ENCODE data around the gene ADGRL3.
"Not testable (repeated sequence)": the region's sequence is repeated elsewhere in the genome, so short reads cannot be mapped to it uniquely, and the experiment has no call there.

Gene ADGRL3

GRCh38 chr4:61933527-61933926 is 733.4 kb downstream of the ADGRL3 start:
- in situ Hi-C loops (cut with HindIII; ENCODE audit: low sequenced_read_pairs): no loop called here

DNA sequence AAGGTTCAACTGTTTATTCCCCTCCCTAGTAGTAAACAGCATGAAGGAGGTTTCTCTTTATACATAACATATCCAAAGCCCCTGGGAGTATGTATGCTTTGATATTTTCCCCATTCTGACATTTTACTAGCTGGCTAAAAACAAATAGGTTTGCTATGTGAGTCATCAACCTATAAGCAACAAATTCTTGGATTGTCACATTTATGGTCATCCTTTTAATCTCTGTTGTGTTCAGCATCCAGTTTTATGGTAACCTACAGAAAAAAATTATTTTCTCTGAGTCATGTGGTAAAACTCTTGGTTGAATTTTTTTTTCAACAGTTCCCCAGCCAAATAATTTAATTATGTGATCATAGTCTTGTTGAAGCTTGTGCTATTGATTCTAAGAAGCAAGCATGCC is 734.1 kb downstream of the ADGRL3 start:
- in situ Hi-C loops (cut with HindIII; ENCODE audit: low sequenced_read_pairs): no loop called here

GRCh38 chr4:61938250-61938846 is 738.2 kb downstream of the ADGRL3 start:
- in situ Hi-C loops (cut with HindIII; ENCODE audit: low sequenced_read_pairs): no loop called here

DNA sequence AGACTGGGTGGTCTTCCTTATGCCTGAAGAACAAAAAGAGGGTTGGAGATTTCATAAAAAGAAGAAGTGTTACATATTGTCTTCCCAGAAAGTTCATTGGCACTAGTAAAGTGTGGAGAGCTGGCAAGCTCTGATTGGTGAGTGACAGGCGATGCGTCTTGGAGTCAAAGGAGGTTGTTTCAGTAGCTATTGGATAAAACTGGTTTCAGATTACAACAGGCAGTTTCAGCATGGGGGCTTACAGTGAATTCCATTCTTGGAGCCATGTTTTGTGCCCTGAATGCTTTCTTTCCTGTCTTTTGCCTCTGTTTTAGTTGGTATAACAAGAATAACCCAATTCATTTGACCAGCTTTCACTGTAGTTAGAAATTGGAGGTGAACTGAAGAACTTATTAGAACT is 750.5 kb downstream of the ADGRL3 start:
- in situ Hi-C loops (cut with HindIII; ENCODE audit: low sequenced_read_pairs): no loop called here

GRCh38 chr4:61953386-61953785 is 753.3 kb downstream of the ADGRL3 start:
- in situ Hi-C loops (cut with HindIII; ENCODE audit: low sequenced_read_pairs): no loop called here

DNA sequence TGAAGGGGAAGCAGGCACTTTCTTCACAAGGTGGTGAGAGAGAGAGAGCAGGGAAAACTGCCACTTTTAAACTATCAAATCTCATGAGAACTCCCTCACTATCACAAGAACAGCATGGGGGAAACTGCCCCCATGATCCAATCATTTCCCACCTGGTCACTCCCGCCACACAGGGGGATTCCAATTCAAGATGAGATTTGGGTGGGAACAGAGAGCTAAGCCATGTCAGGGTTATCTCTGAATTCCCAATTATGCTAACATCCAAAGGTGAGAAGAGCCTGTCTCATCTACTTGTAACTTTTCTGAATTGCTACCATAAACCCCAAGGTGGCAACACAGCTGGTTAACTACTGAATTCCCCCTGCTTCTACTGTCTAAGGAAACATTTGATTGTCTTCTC is 758.5 kb downstream of the ADGRL3 start:
- in situ Hi-C loops (cut with HindIII; ENCODE audit: low sequenced_read_pairs): no loop called here

DNA sequence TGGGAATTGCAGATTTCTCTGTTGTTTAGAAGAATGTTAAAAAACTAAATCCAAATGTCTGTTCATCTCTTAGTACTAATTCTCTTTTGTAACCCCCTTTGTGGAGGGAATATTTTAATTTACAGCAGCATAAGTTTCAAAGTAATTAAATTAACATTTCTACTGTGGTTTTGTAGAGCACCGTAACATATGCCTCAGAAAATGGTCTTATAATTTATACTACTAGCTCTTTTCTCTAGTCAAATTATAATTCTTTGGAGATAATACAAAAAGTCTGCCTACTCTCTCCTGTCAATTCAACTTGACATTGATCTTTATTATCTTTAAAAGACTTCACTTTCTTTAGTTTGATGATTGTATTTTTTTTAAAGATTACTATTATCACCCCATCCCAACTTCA is 759.0 kb downstream of the ADGRL3 start:
- in situ Hi-C loops (cut with HindIII; ENCODE audit: low sequenced_read_pairs): no loop called here

- in situ Hi-C loops (cut with HindIII; ENCODE audit: low sequenced_read_pairs): no loop called here
Measured at GRCh38 chr4:61984260-61984909, 784.3 kb downstream of the ADGRL3 start.

GRCh38 chr4:61985426-61985825 is 785.3 kb downstream of the ADGRL3 start:
- in situ Hi-C loops (cut with HindIII; ENCODE audit: low sequenced_read_pairs): no loop called here

GRCh38 chr4:61986929-61987328 is 786.8 kb downstream of the ADGRL3 start:
- in situ Hi-C loops (cut with HindIII; ENCODE audit: low sequenced_read_pairs): not testable (repeated sequence)

GRCh38 chr4:61992351-61992750 is 792.2 kb downstream of the ADGRL3 start:
- in situ Hi-C loops (cut with HindIII; ENCODE audit: low sequenced_read_pairs): no loop called here

DNA sequence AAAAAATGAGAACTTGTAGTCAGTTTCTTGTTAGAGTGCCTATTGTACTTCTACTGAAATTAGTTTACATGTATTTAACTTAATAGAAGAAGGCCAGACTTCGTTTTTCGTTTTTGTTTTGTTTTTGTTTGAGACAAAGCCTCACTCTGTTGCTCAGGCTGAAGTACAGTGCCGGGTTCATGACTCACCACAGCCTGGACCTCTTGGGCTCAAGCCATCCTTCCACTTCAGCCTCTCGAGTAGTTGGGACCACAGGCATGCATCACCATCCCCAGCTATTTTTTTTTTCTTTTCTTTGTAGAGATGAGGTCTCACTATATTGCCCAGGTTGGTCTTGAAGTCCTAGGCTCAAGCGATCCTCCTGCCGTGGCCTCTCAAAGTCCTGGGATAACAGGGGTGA is 793.9 kb downstream of the ADGRL3 start:
- in situ Hi-C loops (cut with HindIII; ENCODE audit: low sequenced_read_pairs): no loop called here

DNA sequence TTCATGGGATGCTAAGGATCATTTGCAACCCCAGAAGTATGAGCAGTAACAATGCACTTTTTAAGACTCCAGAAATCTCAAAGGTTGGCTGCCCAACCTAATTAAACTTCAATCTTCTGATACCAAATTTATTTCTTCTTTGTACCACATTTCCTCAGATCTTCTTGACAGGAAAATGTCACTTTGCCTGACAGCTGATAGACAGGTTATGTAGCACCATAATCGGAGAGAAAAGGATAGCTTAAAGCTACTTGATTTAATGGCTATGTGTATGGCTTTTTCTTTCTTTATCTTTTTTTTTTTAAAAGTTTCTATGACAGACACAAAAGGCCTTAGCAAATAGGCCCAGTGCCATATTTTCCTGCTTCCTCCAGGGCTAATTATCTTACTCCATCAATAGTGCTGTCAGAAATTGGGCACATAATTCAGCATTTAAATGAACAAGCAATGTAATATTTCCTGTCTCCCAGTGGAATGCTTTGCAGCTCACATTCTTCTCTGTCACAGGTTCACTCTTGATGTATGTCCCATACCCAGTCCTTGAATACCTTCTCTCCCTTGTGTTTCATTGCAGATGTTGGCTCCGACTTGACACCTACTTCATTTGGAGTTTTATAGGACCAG is 795.7 kb downstream of the ADGRL3 start:
- in situ Hi-C loops (cut with HindIII; ENCODE audit: low sequenced_read_pairs): no loop called here

DNA sequence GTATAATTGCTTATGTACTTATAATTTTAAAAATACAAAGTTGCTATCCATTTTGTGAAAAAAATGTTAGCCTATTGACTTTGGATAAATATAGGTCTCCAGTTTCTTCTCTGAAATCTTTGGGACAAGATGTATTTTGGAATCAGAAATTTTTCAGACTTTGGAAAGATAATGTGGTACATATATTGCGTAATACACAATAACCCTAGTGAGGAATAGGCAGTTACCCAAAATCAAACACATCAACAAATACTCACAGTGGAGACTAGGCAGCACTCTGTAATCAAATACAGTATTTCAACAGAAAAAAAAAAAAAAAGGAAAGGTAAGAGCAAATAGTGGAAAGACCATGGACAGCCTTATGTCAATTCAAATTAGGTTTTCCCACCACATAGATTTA is 796.8 kb downstream of the ADGRL3 start:
- in situ Hi-C loops (cut with HindIII; ENCODE audit: low sequenced_read_pairs): no loop called here

DNA sequence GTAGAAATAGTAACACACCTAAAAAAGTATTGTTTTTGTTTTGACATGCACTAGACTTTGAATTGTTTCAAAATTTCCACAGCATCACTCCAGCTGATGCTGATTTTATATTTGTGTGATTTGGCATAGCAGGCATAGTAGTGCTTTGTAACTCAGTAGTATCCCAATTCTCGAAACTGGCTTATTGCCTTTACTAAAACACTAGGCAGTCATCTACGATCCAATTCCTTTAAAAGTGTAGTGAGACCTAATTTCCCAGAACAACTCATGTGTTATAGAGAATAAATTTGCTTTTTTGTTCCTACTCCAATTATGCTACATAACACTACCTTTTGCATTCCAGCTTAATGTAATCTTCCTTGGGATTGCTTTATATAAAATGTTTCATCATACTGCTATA is 797.7 kb downstream of the ADGRL3 start:
- in situ Hi-C loops (cut with HindIII; ENCODE audit: low sequenced_read_pairs): no loop called here

- in situ Hi-C loops (cut with HindIII; ENCODE audit: low sequenced_read_pairs): no loop called here
Measured at GRCh38 chr4:62003695-62004094, 803.6 kb downstream of the ADGRL3 start.

- in situ Hi-C loops (cut with HindIII; ENCODE audit: low sequenced_read_pairs): no loop called here
Measured at GRCh38 chr4:62004881-62005280, 804.8 kb downstream of the ADGRL3 start.

DNA sequence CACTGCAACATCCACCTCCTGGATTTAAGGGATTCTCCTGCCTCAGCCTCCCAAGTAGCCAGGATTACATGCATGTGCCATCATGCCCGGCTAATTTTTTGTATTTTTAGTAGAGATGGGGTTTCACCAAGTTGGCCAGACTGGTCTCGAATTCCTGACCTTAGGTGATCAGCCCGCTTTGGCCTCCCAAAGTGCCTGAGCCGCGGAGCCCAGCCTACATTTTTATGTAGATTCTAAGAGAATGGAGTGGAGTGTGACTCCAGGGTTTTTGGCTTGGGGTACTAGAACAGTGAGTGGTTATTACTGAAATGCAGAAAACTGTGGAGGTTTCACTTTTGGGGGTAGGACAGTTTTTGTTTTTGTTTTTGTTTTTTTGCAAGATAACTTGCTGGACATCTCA is 806.0 kb downstream of the ADGRL3 start:
- in situ Hi-C loops (cut with HindIII; ENCODE audit: low sequenced_read_pairs): no loop called here

GRCh38 chr4:62015043-62015739 is 815.1 kb downstream of the ADGRL3 start:
- in situ Hi-C loops (cut with HindIII; ENCODE audit: low sequenced_read_pairs): no loop called here

GRCh38 chr4:62018537-62018936 is 818.4 kb downstream of the ADGRL3 start:
- in situ Hi-C loops (cut with HindIII; ENCODE audit: low sequenced_read_pairs): no loop called here

DNA sequence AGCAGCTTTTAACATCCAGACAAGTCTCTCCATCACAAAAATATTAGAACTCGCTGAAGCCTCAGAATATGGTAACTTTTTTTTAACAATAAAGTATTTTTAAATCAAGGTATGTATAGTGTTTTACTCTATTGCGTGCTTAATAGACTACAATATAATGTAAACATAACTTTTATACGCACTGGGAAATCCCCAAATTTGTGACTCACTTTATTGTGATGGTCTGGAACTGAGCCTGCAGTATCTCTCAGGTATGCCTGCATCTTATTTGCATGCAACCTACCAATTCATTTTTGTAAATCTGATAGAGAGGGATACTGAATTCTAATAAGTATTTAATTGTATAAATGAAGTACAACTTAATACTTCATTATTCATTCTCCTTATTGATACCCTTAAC is 823.5 kb downstream of the ADGRL3 start:
- in situ Hi-C loops (cut with HindIII; ENCODE audit: low sequenced_read_pairs): no loop called here

- in situ Hi-C loops (cut with HindIII; ENCODE audit: low sequenced_read_pairs): no loop called here
Measured at GRCh38 chr4:62028745-62029144, 828.6 kb downstream of the ADGRL3 start.

Data from endothelial cell of hepatic sinusoid (primary cell).